GM12873 (cell line): ENCODE results near the gene KIF12.

ENCODE experiments used
- TF ChIP-seq, protein P1 (sequence below): IDR thresholded peaks from 2 replicates; pipeline ENCODE4 v1.5.1; 2012; ENCODE audit warnings: low read depth, mild to moderate bottlenecking, moderate library complexity, low read length, control low read depth; ENCODE audit not compliant: insufficient read depth; ENCODE audit errors: missing control alignments

Gene KIF12

DNA sequence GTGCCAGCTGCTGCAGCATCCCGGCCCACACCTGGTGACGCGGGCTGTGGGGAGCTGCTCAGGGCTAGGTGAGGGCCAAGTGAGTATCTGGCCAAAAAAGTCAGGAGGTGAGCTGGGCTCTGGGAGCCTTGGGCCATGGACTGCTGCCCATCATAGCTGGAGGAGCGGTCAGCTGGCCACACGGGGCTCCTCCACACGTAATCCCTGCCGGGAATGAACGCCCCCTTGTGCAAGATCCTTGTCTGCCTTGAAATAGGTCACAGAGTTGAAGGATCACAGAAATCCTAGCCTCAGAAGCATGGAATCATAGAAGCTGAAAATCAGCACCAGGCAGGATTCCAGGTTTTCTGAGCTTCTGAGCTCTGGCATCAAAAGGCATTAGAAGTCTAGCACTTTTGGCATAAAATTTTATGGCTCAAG lies 39.5 kb upstream of the KIF12 start:
- TF ChIP-seq, protein P1, sequence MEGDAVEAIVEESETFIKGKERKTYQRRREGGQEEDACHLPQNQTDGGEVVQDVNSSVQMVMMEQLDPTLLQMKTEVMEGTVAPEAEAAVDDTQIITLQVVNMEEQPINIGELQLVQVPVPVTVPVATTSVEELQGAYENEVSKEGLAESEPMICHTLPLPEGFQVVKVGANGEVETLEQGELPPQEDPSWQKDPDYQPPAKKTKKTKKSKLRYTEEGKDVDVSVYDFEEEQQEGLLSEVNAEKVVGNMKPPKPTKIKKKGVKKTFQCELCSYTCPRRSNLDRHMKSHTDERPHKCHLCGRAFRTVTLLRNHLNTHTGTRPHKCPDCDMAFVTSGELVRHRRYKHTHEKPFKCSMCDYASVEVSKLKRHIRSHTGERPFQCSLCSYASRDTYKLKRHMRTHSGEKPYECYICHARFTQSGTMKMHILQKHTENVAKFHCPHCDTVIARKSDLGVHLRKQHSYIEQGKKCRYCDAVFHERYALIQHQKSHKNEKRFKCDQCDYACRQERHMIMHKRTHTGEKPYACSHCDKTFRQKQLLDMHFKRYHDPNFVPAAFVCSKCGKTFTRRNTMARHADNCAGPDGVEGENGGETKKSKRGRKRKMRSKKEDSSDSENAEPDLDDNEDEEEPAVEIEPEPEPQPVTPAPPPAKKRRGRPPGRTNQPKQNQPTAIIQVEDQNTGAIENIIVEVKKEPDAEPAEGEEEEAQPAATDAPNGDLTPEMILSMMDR: no peak

DNA sequence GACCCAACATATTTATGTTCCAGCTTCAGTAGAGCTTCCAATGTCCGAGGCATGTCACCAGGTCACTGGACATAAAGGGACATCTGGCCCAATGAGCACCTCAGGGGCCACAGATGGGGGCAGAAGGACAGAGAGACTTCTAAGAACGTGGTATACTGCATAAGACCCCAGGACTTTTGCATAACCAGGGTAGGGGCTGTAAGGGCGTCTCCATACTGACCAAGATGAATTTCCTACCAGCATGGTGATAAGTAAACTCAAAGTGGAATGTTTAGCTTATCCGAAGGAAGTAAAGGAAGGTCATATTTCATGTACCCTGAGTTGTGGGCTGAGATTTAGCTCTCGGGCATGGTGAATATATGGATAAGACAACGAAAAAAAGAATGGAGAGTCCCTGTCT lies 38.7 kb upstream of the KIF12 start:
- TF ChIP-seq, protein P1: no peak

DNA sequence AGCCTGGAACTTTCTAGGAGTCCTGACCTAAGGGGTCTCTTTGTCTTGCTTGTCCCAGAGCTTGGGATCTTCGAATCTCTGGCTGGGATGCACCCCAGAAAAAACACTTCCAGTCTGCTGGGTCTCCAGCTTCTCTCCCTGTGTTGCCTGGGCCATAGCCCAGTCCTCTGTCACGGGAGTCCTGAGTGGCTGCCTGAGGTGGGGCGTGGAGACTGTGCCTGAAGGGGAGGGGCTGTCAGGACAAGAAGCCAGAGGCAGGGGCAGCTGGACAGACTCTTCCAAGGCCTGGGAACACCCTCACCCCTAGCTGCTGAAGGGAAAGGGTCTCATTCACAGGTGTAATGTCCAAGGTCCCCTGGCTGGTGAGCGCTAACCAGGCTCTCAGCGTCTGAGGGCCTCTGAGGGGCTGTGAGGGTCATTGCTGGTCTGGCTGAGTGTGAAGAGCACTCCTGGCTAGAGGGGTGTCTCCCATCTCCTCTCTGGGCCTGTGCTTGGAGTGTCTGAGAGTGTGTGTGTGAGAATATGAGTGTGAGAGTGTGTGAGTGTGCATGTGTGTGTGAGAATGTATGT lies 35.8 kb upstream of the KIF12 start:
- TF ChIP-seq, protein P1: no peak

DNA sequence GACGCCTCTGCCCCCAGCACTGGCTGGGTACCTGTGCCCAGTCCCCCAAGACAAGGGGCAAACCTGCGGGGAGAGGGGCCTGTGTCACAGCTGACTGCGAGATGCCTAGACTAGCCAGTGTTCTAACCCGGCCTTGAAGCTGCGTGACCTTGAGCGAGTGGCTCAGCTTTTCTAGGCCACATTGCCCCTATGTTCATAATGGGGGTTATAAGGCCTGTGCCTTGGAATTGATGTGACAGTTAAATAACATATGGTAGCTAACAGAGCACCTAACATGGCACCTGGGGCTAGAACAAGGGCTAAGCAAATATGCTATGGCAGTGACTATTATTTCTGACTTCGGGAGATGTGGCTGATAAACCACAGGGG lies 33.4 kb upstream of the KIF12 start:
- TF ChIP-seq, protein P1: no peak

DNA sequence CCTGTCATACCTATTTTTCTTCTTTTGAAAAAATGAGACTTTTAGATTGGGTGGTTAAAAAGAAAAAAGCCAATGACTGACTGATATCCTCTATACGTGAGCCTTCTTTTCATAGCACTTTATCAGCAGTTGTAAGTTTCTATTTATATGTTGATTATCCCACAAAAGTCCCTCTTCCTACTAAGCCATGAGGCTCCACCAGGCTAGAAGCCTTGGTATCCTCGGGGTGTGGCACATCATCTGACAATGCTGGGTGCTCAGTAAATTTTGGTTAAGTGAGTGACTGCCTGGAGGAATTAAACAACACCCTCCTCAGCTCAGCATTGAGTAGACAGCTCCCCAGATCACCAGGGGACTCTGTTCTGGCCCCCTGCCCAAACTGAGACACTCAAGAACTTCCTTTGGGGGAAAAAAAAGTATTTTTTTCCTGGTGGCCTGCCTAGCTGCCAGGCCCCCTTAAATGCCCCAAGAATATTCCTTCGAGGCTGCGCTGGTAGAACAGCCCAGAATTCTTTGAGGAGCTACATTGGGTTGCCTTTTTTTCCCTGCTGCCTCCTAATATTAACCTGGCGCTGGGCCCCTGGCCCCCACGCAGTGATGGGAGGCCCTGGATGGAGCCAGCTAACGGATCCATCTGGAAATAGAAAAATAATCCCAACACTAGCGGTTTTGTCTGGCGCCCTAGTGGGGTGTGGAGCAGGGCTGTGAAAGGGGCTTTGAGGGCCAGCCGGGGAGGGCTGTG lies 32.9 kb upstream of the KIF12 start:
- TF ChIP-seq, protein P1: no peak

DNA sequence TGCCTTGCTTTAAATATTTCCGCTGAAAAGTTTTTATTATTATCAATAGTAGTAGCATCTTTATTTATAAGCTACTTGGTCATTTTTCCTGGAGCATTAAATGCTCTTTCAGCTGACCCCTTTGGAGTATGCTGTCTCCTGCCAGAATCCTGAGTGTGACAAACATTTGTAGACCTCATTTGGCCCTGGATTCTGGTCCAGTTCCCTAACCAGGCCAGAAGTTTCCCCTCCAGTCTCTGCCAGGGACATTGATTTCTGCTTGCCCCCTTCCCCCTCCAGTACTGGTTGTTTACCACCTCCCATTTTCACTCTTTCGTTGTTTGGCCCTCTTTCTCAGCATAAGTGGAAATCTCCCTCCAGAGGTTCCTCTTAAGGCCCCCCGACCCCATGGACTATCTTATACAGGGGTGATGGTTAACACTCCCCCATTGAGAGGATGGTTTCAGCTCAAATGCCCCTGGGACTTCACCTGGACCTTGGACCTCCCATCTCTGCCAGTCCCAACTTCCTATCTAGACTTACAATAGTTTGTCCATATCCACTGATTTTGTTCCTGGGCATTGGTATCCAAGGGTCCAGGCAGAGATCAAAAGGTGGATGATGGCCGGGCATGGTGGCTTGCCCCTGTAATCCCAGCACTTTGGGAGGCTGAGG lies 31.7 kb upstream of the KIF12 start:
- TF ChIP-seq, protein P1: no peak

DNA sequence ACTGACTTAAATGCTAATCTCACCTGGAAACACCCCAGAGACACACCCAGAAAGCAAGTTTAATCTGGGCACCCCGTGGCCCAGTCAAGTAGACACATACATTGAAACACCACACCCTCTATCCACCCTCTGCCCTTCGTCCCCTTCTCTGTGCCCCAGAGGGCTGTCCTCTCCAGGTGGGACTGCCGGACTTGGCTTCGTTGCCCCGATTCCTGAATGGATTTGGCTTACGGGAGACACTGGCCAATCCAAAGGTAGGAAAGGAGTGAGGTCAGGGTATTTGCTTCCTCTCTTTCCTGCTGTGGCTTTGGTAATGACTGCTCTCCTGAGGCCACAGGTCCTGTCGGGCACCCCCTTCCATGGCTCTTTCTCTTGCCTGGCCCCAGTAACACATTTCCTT lies 31.0 kb upstream of the KIF12 start:
- TF ChIP-seq, protein P1: no peak
